H1 (cell line): Measurements from ENCODE around the gene NRXN3. TPM values are rescaled to one million over a fixed set of nuclear protein-coding genes. Genes with fewer than 3 reads are reported as not detected.

ENCODE experiments used
- CTCF ChIA-PET: fragments of 300-600 bp; sonication (Branson Sonifier 250); formaldehyde crosslinking; loops from one replicate; lab custom pipeline; 2021; ENCODE audit not compliant: partially characterized antibody; lab: Charles Lee
- POLR2A ChIA-PET: fragments of 300-600 bp; sonication (Branson Sonifier 250); formaldehyde crosslinking; loops from one replicate; lab custom pipeline; 2021; ENCODE audit warnings: inconsistent platforms; ENCODE audit not compliant: partially characterized antibody; lab: Charles Lee
- DNase-seq, 2 experiments: peaks; one replicate each; pipeline versions ENCODE4 v3.0.0 to v3.0.0-alpha.2; 2010 to 2022; ENCODE audit warnings: low spot score in 2 of 2, low read depth in 1 of 2, mixed read lengths in 1 of 2
- FAIRE-seq: peaks from 2 replicates; lab custom pipeline; 2011; peaks lifted over from hg19 to GRCh38; lab: Jason Lieb, UNC
- H2AFZ ChIP-seq: 2 replicates; pipeline ENCODE4 v1.8.1; 2012; ENCODE audit warnings: low read length, inconsistent platforms
- H2AK5ac ChIP-seq: 2 replicates; pipeline ENCODE4 v1.6.1; 2013; ENCODE audit warnings: low read depth, low read length
- H2BK120ac ChIP-seq: replicated peaks from 2 replicates; pipeline ENCODE3; 2013; ENCODE audit warnings: low read depth, low read length, inconsistent platforms
- H2BK12ac ChIP-seq: 2 replicates; pipeline ENCODE4 v1.6.1; 2013; ENCODE audit warnings: low read depth, low read length
- H2BK15ac ChIP-seq: 2 replicates; pipeline ENCODE4 v1.6.1; 2013; ENCODE audit warnings: low read length
- H2BK20ac ChIP-seq: 2 replicates; pipeline ENCODE4 v1.6.1; 2013; ENCODE audit warnings: low read length
- H2BK5ac ChIP-seq: 2 replicates; pipeline ENCODE4 v1.6.1; 2013; ENCODE audit warnings: low read depth, low read length
- H3K14ac ChIP-seq: 2 replicates; pipeline ENCODE4 v1.6.1; 2013; ENCODE audit warnings: inconsistent platforms; ENCODE audit not compliant: insufficient read length
- H3K18ac ChIP-seq: 2 replicates; pipeline ENCODE4 v1.6.1; 2013; ENCODE audit warnings: low read length; ENCODE audit errors: extremely low read depth
- H3K23ac ChIP-seq: 2 replicates; pipeline ENCODE4 v1.6.1; 2013; ENCODE audit warnings: inconsistent platforms; ENCODE audit not compliant: insufficient read length
- H3K23me2 ChIP-seq: 2 replicates; pipeline ENCODE4 v1.6.1; 2013; ENCODE audit warnings: low read depth, low read length
- H3K27ac ChIP-seq: 2 replicates; pipeline ENCODE4 v1.6.1; 2011; ENCODE audit warnings: low read depth, low read length, inconsistent platforms
- H3K27me3 ChIP-seq, 4 experiments: replicated peaks in 1 of 4; 1 replicate in 1 of 4; 2 replicates in 3 of 4; pipeline versions ENCODE4 v1.6.1 to v1.8.1; 2011 to 2013; ENCODE audit warnings: low read length in 3 of 4, mild to moderate bottlenecking in 3 of 4, inconsistent platforms in 2 of 4, mixed read lengths in 2 of 4, moderate library complexity in 1 of 4; ENCODE audit not compliant: control insufficient read depth in 3 of 4, insufficient read depth in 3 of 4; ENCODE audit errors: extremely low read depth in 1 of 4
- H3K36me3 ChIP-seq, 4 experiments: 2 replicates each; pipeline versions ENCODE4 v1.6.1 to v1.8.1; 2011 to 2013; ENCODE audit warnings: mild to moderate bottlenecking in 4 of 4, low read length in 3 of 4, moderate library complexity in 2 of 4, control low read depth in 1 of 4, inconsistent platforms in 1 of 4; ENCODE audit not compliant: insufficient read depth in 4 of 4, control insufficient read depth in 2 of 4
- H3K4ac ChIP-seq: replicated peaks from 2 replicates; pipeline ENCODE3; 2013; ENCODE audit warnings: low read length, low read depth, mixed read lengths, inconsistent platforms; ENCODE audit not compliant: insufficient read length
- H3K4me1 ChIP-seq, 4 experiments: replicated peaks in 1 of 4; 1 replicate in 1 of 4; 2 replicates in 3 of 4; pipeline versions ENCODE4 v1.6.1 to v1.8.1; 2011 to 2013; ENCODE audit warnings: low read length in 3 of 4, inconsistent platforms in 2 of 4, mixed read lengths in 1 of 4; ENCODE audit not compliant: insufficient read depth in 4 of 4, control insufficient read depth in 3 of 4
- H3K4me2 ChIP-seq, 2 experiments: 2 replicates each; pipeline versions ENCODE4 v1.6.1 to v1.8.1; 2011 to 2013; ENCODE audit warnings: low read depth in 2 of 2, low read length in 2 of 2, control low read depth in 1 of 2, inconsistent platforms in 1 of 2, mild to moderate bottlenecking in 1 of 2; ENCODE audit not compliant: insufficient read depth in 1 of 2
- H3K4me3 ChIP-seq, 4 experiments: fragments of 200-600, 300-600 bp in 1 of 4; sonication (generic), shearing (Covaris generic), sonication (Bioruptor Twin) in 1 of 4; 2 replicates each; pipeline versions ENCODE4 v1.5.1 to v1.8.1; 2011 to 2016; ENCODE audit warnings: low read length in 4 of 4, low read depth in 3 of 4, control low read depth in 2 of 4, inconsistent platforms in 2 of 4, mild to moderate bottlenecking in 2 of 4, mixed read lengths in 1 of 4, moderate library complexity in 1 of 4; ENCODE audit not compliant: insufficient read depth in 2 of 4; ENCODE audit errors: extremely low read depth in 1 of 4
- H3K56ac ChIP-seq: replicated peaks from 2 replicates; pipeline ENCODE3; 2013; ENCODE audit warnings: low read depth, mild to moderate bottlenecking, mixed read lengths, low read length, inconsistent platforms; ENCODE audit not compliant: insufficient read length
- H3K79me1 ChIP-seq: 2 replicates; pipeline ENCODE4 v1.6.1; 2013; ENCODE audit warnings: low read depth, low read length, control low read depth
- H3K79me2 ChIP-seq, 2 experiments: 2 replicates each; pipeline versions ENCODE4 v1.6.1 to v1.8.1; 2012 to 2013; ENCODE audit warnings: low read length in 2 of 2, mild to moderate bottlenecking in 2 of 2, inconsistent platforms in 1 of 2; ENCODE audit not compliant: insufficient read depth in 2 of 2, control insufficient read depth in 1 of 2
- H3K9ac ChIP-seq, 4 experiments: replicated peaks in 1 of 4; 1 replicate in 1 of 4; 2 replicates in 3 of 4; pipeline versions ENCODE4 v1.6.1 to v1.8.1; 2011 to 2013; ENCODE audit warnings: low read depth in 3 of 4, low read length in 3 of 4, control low read depth in 2 of 4, mild to moderate bottlenecking in 2 of 4, moderate library complexity in 2 of 4, inconsistent platforms in 1 of 4; ENCODE audit errors: extremely low read depth in 1 of 4
- H3K9me3 ChIP-seq, 2 experiments: 2 replicates each; pipeline versions ENCODE4 v1.6.1 to v1.8.1; 2012 to 2013; ENCODE audit warnings: mild to moderate bottlenecking in 2 of 2, moderate library complexity in 2 of 2, control low read depth in 1 of 2, inconsistent platforms in 1 of 2, low read depth in 1 of 2, low read length in 1 of 2, mixed read lengths in 1 of 2; ENCODE audit not compliant: insufficient read depth in 2 of 2
- H4K20me1 ChIP-seq, 2 experiments: replicated peaks in 1 of 2; 2 replicates each; pipeline versions ENCODE3 to v1.8.1; 2011 to 2013; ENCODE audit warnings: inconsistent platforms in 2 of 2, low read length in 2 of 2, mild to moderate bottlenecking in 1 of 2; ENCODE audit not compliant: insufficient read depth in 2 of 2, control insufficient read depth in 1 of 2
- H4K5ac ChIP-seq: 2 replicates; pipeline ENCODE4 v1.6.1; 2013; ENCODE audit warnings: low read length, low read depth, mixed read lengths, inconsistent platforms; ENCODE audit not compliant: insufficient read length
- H4K8ac ChIP-seq: 2 replicates; pipeline ENCODE4 v1.8.0; 2013; ENCODE audit warnings: mild to moderate bottlenecking, moderate library complexity, low read length, inconsistent platforms; ENCODE audit not compliant: insufficient read depth; ENCODE audit errors: extremely low read depth
- H4K91ac ChIP-seq: replicated peaks from 2 replicates; pipeline ENCODE3; 2013; ENCODE audit warnings: low read length, mixed read lengths, inconsistent platforms; ENCODE audit not compliant: insufficient read length
- BACH1 ChIP-seq: IDR thresholded peaks from 2 replicates; pipeline ENCODE4 v1.6.1; 2012; ENCODE audit warnings: low read length, improper control_type of control experiment
- BCL11A ChIP-seq, 2 experiments: IDR thresholded peaks; one replicate each; pipeline ENCODE4 v1.6.1; 2011; ENCODE audit warnings: low read depth in 2 of 2, low read length in 2 of 2, mild to moderate bottlenecking in 2 of 2
- CHD2 ChIP-seq: IDR thresholded peaks from 2 replicates; pipeline ENCODE4 v1.6.1; 2012; ENCODE audit warnings: low read length, improper control_type of control experiment
- EGR1 ChIP-seq: IDR thresholded peaks from 2 replicates; pipeline ENCODE4 v1.6.1; 2011; ENCODE audit warnings: low read depth, low read length, borderline replicate concordance
- EZH2 ChIP-seq: fragments of 200-600 bp; sonication (generic); IDR thresholded peaks from 2 replicates; pipeline ENCODE4 v1.7.1; 2012; ENCODE audit warnings: low read depth, mild to moderate bottlenecking, moderate library complexity, low read length, inconsistent platforms; ENCODE audit not compliant: severe bottlenecking
- KDM1A ChIP-seq: fragments of 200-600, 300-600 bp; sonication (generic); IDR thresholded peaks from 2 replicates; pipeline ENCODE4 v1.7.1; 2016; ENCODE audit warnings: mild to moderate bottlenecking, low read length, borderline replicate concordance
- KDM4A ChIP-seq: IDR thresholded peaks from one replicate; pipeline ENCODE4 v1.7.1; 2012; ENCODE audit warnings: low read depth, mild to moderate bottlenecking, moderate library complexity, low read length, inconsistent platforms; ENCODE audit not compliant: severe bottlenecking
- MAX ChIP-seq: IDR thresholded peaks from 2 replicates; pipeline ENCODE4 v1.6.1; 2012; ENCODE audit warnings: inconsistent platforms
- SAP30 ChIP-seq: fragments of 300-600 bp; sonication (generic); IDR thresholded peaks from 2 replicates; pipeline ENCODE4 v1.7.1; 2012; ENCODE audit warnings: low read length, moderate library complexity, mild to moderate bottlenecking, inconsistent platforms; ENCODE audit not compliant: insufficient read depth, insufficient replicate concordance
- SP2 ChIP-seq: IDR thresholded peaks from 2 replicates; pipeline ENCODE4 v1.6.1; 2012; ENCODE audit warnings: mild to moderate bottlenecking, low read length, inconsistent platforms
- ZNF274 ChIP-seq: IDR thresholded peaks from 2 replicates; pipeline ENCODE4 v1.7.0; 2012; ENCODE audit warnings: low read length, borderline replicate concordance; ENCODE audit errors: extremely low read depth
- WGBS, 2 experiments: shearing (Covaris generic) in 1 of 2; methylation state at CpG; one replicate each; pipeline versions ENCODE4 v1.1.6 to v1.1.7; 2013 to 2015; ENCODE audit warnings: low lambda C conversion rate in 2 of 2, mixed read lengths in 2 of 2, inconsistent platforms in 1 of 2, low coverage in 1 of 2, missing lambda C conversion rate in 1 of 2; ENCODE audit not compliant: insufficient replicate concordance in 2 of 2, insufficient coverage in 1 of 2, insufficient read length in 1 of 2; ENCODE audit errors: extremely low coverage in 1 of 2, missing lambda C conversion rate in 1 of 2; 5-methylcytosine and 5-hydroxymethylcytosine counted together
- polyA plus RNA-seq, 7 experiments: library from polyadenylated mRNA; depleted of rRNA in 3 of 7; stranded (reverse) in 5 of 7; unstranded in 2 of 7; fragments of >200 nt in 5 of 7; fragments of 200-250 nt in 2 of 7; gene quantifications; 1 replicate in 5 of 7; 2 replicates in 1 of 7; 4 replicates in 1 of 7; pipeline versions ENCODE4 v1.2.1 to v1.2.3, GENCODE V29; 2011 to 2013; ENCODE audit warnings: missing spikeins in 2 of 7, mixed read lengths in 2 of 7
- total RNA-seq: library from RNA; stranded (reverse); fragmentation: NEBNext Ultra II Directional; extraction: Animal tissue kit (Norgen Biotek cat#: 25700); gene quantifications from 2 replicates; pipeline ENCODE4 v1.2.1, GENCODE V29; 2021

The NRXN3 gene
- total and polyA plus RNA-seq, 2 of the 8 experiments (the other 6 are each of a cell fraction or from before 2014, with no cell fraction given) = 2.6 to 4.1 TPM

GRCh38 chr14:79057333-79057732 lies 887.2 kb downstream of the NRXN3 start:
- no peak overlapping the region for H3K27ac ChIP-seq
- TF ChIP-seq ZNF274 (no peak), KDM4A (no peak), SAP30 (no peak), KDM1A (no peak), BCL11A (IDR thresholded peaks at IDR 0.05; ENCODE audit: low read depth in 2 of 2, low read length in 2 of 2) (no peak), EZH2 (no peak), BACH1 (no peak), SP2 (no peak), CHD2 (no peak), EGR1 (no peak), MAX (no peak)

More at GRCh38 chr14:79057333-79057732, 887.2 kb downstream of the NRXN3 start:
- no peak overlapping the region for H2AFZ ChIP-seq
- H3K79me2 ChIP-seq = no peaks in the 10 kb centered on the region
- no peak overlapping the region for H3K56ac ChIP-seq
- H2AK5ac ChIP-seq = no peak overlapping the region
- no peak overlapping the region for H3K4ac ChIP-seq
- H3K14ac ChIP-seq = no peak overlapping the region
- no peak overlapping the region for H2BK15ac ChIP-seq
- no peak overlapping the region for H2BK120ac ChIP-seq
- H2BK12ac ChIP-seq = no peak overlapping the region
- no peak overlapping the region for H2BK20ac ChIP-seq
- no peak overlapping the region for H3K18ac ChIP-seq
- FAIRE-seq (no peak), DNase-seq (no peak)
- H3K79me1 ChIP-seq = no peaks in the 10 kb centered on the region
- no peak overlapping the region for H3K4me2 ChIP-seq
- CTCF ChIA-PET = no interaction called here
- WGBS, 2 experiments = 89% methylated on average over 2 of the region's 2 CpGs; no CpG with 5 or more reads in 1 of the 2 experiments
- no peak overlapping the region for H3K9ac ChIP-seq
- no peak overlapping the region for H3K4me3 ChIP-seq
- no peak overlapping the region for H3K23ac ChIP-seq
- no peaks in the 10 kb centered on the region; a peak in 1 of 7 replicates for H3K4me1 ChIP-seq
- no peak overlapping the region for H4K91ac ChIP-seq
- no peak overlapping the region for H4K5ac ChIP-seq
- H2BK5ac ChIP-seq = no peak overlapping the region
- no peaks in the 10 kb centered on the region for H3K9me3 ChIP-seq
- no peaks in the 10 kb centered on the region for H3K23me2 ChIP-seq
- POLR2A ChIA-PET = no interaction called here
- H3K36me3 ChIP-seq = no peaks in the 10 kb centered on the region
- H4K20me1 ChIP-seq = no peaks in the 10 kb centered on the region
- no peak overlapping the region; the same call in 1 of the 2 replicates for H4K8ac ChIP-seq
- no peaks in the 10 kb centered on the region for H3K27me3 ChIP-seq
